ENCODE results near the gene NUDT22.

DNA sequence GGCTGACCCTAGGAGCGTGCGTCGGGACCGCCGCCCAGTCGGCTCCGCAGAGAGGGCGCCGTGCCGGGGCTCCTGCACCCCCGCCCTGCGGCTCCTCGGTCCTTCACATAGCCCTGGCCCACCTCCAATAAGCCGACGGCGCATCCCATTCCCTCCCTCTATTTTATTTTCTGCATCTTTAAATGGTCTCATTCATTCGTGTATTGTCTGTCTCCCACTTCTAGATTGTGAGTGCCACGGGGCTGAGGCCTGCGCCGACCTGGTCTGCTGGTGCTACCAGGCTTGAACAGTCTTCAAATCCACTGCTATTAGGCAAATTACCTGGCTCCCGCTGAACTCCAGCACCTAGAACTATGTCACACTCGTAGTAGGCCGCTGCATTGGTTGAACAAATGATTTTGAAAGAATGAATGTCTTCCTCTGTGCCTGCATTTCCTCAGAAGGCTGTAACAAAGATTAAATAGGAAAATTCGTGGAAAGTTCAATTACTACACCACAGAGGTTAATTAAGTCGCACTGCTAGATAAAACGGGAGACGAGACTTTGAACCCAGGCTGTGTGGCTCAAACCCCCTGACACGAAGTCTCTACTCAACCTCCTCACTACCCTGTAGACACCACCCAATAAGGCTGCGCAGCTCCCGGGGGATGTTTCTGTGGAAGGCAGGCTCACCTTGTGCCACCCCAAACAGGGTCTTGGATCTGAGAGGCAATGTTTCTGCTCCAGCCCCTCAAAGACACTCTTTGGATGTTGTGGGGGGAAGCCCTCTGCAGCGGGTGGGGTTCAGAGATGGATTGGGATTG lies 21.9 kb downstream of the NUDT22 start:
- TF ChIP-seq EP300 (IDR thresholded peaks at IDR 0.05) (no peak), CTCF (IDR thresholded peaks at IDR 0.05) (no peak), POLR2A (IDR thresholded peaks at IDR 0.05) (no peak)

Data from gastroesophageal sphincter (tissue), 3 donors.